ENCODE measurements around the gene STRADB.

DNA sequence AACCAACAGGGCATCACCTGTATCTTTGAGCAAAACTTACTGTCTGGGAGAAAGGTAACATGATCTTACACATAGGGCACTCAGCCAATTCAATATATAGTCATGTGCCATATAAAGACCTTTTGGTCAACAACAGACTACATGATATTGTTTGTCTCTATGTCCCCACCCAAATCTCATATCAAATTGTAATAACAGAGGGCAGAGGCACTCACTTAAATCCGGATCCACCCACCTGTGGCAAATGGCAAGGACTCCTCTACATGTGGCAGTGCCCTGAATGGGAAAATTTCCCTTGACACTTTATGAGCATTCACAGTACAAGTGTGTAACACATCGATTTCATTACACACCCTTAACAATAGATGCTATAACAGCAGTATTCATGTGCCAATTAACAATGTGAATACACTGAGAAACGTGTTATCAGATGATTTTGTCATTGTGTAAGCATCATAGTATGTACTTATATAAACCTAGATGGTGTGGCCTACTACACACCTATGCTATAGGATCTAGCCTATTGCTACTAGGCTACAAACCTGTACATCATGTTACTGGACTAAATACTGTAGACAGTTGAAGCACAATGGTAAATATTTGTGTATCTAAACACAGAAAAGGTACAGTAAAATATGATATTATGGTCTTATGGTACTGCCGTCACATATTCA lies 64.2 kb downstream of the STRADB start:
- TF ChIP-seq GABPA (IDR thresholded peaks at IDR 0.05 in 1 of 2, conservative IDR thresholded peaks at IDR 0.05 in 1 of 2) (no peak), RAD21 (IDR thresholded peaks at IDR 0.05) (no peak), RXRA (IDR thresholded peaks at IDR 0.05) (no peak), EGR1 (IDR thresholded peaks at IDR 0.05; ENCODE audit: low read depth in 2 of 2) (no peak), HNF4G (IDR thresholded peaks at IDR 0.05) (no peak), YY1 (IDR thresholded peaks at IDR 0.05) (no peak), TAF1 (conservative IDR thresholded peaks at IDR 0.05) (no peak), HNF4A (conservative IDR thresholded peaks at IDR 0.05) (no peak), SP1 (IDR thresholded peaks at IDR 0.05) (no peak)
- TF ChIP-seq, protein P1, sequence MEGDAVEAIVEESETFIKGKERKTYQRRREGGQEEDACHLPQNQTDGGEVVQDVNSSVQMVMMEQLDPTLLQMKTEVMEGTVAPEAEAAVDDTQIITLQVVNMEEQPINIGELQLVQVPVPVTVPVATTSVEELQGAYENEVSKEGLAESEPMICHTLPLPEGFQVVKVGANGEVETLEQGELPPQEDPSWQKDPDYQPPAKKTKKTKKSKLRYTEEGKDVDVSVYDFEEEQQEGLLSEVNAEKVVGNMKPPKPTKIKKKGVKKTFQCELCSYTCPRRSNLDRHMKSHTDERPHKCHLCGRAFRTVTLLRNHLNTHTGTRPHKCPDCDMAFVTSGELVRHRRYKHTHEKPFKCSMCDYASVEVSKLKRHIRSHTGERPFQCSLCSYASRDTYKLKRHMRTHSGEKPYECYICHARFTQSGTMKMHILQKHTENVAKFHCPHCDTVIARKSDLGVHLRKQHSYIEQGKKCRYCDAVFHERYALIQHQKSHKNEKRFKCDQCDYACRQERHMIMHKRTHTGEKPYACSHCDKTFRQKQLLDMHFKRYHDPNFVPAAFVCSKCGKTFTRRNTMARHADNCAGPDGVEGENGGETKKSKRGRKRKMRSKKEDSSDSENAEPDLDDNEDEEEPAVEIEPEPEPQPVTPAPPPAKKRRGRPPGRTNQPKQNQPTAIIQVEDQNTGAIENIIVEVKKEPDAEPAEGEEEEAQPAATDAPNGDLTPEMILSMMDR (IDR thresholded peaks at IDR 0.05; ENCODE audit: low read depth, low read length, missing input control): no peak
- TF ChIP-seq, protein P2, sequence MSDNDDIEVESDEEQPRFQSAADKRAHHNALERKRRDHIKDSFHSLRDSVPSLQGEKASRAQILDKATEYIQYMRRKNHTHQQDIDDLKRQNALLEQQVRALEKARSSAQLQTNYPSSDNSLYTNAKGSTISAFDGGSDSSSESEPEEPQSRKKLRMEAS (IDR thresholded peaks at IDR 0.05): no peak
- TF ChIP-seq, protein P3, sequence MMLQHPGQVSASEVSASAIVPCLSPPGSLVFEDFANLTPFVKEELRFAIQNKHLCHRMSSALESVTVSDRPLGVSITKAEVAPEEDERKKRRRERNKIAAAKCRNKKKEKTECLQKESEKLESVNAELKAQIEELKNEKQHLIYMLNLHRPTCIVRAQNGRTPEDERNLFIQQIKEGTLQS (IDR thresholded peaks at IDR 0.05): no peak
- TF ChIP-seq, protein P4, sequence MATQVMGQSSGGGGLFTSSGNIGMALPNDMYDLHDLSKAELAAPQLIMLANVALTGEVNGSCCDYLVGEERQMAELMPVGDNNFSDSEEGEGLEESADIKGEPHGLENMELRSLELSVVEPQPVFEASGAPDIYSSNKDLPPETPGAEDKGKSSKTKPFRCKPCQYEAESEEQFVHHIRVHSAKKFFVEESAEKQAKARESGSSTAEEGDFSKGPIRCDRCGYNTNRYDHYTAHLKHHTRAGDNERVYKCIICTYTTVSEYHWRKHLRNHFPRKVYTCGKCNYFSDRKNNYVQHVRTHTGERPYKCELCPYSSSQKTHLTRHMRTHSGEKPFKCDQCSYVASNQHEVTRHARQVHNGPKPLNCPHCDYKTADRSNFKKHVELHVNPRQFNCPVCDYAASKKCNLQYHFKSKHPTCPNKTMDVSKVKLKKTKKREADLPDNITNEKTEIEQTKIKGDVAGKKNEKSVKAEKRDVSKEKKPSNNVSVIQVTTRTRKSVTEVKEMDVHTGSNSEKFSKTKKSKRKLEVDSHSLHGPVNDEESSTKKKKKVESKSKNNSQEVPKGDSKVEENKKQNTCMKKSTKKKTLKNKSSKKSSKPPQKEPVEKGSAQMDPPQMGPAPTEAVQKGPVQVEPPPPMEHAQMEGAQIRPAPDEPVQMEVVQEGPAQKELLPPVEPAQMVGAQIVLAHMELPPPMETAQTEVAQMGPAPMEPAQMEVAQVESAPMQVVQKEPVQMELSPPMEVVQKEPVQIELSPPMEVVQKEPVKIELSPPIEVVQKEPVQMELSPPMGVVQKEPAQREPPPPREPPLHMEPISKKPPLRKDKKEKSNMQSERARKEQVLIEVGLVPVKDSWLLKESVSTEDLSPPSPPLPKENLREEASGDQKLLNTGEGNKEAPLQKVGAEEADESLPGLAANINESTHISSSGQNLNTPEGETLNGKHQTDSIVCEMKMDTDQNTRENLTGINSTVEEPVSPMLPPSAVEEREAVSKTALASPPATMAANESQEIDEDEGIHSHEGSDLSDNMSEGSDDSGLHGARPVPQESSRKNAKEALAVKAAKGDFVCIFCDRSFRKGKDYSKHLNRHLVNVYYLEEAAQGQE (IDR thresholded peaks at IDR 0.05): no peak
- TF ChIP-seq, protein P5, sequence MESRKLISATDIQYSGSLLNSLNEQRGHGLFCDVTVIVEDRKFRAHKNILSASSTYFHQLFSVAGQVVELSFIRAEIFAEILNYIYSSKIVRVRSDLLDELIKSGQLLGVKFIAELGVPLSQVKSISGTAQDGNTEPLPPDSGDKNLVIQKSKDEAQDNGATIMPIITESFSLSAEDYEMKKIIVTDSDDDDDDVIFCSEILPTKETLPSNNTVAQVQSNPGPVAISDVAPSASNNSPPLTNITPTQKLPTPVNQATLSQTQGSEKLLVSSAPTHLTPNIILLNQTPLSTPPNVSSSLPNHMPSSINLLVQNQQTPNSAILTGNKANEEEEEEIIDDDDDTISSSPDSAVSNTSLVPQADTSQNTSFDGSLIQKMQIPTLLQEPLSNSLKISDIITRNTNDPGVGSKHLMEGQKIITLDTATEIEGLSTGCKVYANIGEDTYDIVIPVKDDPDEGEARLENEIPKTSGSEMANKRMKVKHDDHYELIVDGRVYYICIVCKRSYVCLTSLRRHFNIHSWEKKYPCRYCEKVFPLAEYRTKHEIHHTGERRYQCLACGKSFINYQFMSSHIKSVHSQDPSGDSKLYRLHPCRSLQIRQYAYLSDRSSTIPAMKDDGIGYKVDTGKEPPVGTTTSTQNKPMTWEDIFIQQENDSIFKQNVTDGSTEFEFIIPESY (IDR thresholded peaks at IDR 0.05): no peak
